ENCODE results near the gene PUM2.

The PUM2 gene

DNA sequence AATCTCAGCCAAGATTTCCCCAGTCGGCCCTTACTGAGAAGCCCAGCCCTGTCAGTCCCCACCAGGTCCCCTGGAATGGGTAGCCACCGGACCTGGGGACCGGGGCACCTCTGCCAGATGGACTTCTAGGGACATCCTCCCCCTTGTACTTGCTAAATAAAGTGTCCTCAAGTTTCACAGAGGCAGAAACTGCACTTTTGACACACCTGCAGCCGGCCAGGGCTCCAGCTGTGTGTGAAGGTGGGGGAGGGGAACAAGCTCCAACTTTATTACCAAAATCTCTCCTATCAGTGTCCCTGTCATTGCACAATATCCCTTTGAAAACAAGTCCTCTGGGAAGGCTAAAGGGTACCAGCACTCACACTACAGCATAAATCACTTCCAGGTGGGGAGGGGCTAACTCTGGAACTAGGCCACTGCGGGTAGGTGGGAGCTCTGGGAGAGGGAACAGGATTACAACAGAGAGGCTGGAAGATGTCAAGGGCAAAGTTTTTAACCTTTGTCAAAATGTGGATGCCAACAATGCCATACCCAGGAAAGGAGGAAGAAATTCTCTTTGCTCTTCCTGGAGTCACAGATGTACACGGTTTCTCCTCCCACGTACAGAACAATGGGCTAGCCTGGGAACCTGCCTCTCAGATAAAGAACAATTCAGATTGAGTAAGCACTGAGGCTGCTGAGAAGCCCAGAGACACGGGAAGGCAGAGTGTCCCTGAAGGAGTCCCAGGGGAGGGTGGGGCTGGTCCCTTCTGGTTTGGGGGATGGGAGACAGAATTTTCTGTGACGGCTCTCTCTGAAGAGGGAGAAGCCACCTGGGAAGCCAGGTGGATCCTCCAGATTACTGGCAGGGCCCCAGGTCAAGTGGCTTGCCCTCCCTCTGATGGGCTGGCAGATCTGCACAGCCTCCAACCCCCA lies 136.7 kb downstream of the PUM2 start:
- Histone ChIP-seq H2AFZ (ENCODE audit: low read depth, low read length) (no peak overlapping the region), H3K27ac (ENCODE audit: low read length, poor library complexity, severe bottlenecking) (no peak overlapping the region), H2BK12ac (ENCODE audit: low read length in 2 of 2) (peak overlapping the region in 1 of 2 experiments; percentile 97), H3K9ac (ENCODE audit: low read length) (no peak overlapping the region), H2AK5ac (ENCODE audit: low read length, severe bottlenecking) (peak overlapping the region; percentile 11), H2BK15ac (ENCODE audit: low read depth, poor library complexity, severe bottlenecking) (no peak overlapping the region), H2BK120ac (ENCODE audit: low read depth, low read length) (no peak overlapping the region), H3K14ac (ENCODE audit: low read length in 2 of 2) (no peak overlapping the region), H3K18ac (ENCODE audit: low read depth in 1 of 2, low read length in 2 of 2) (peak overlapping the region; percentile 86 to 95), H3K9me3 (ENCODE audit: control insufficient read depth, low read length) (no peaks in the 10 kb centered on the region), H3K36me3 (ENCODE audit: control insufficient read depth in 1 of 2, insufficient read depth in 2 of 2, low read depth in 1 of 2, low read length in 2 of 2) (peaks cover 0 to 34% of the 10 kb centered on the region in 2 experiments), H4K8ac (ENCODE audit: low read length) (peak overlapping the region; percentile 92), H3K23ac (ENCODE audit: low read length in 2 of 2) (no peak overlapping the region), H3K4me2 (ENCODE audit: low read length, poor library complexity, severe bottlenecking) (no peak overlapping the region), H2BK5ac (ENCODE audit: low read depth, low read length, poor library complexity, severe bottlenecking) (no peak overlapping the region), H3K4me1 (ENCODE audit: control insufficient read depth, insufficient read depth, low read depth, low read length) (peaks cover 60% of the 10 kb centered on the region), H3K4me3 (ENCODE audit: insufficient read depth in 1 of 2, low read depth in 1 of 2, low read length in 2 of 2) (no peak overlapping the region), H3K27me3 (ENCODE audit: control insufficient read depth in 1 of 2, insufficient read depth in 1 of 2, low read length in 2 of 2) (no peaks in the 10 kb centered on the region), H4K91ac (ENCODE audit: low read length) (peak overlapping the region; percentile 84), H3K4ac (ENCODE audit: low read depth in 1 of 2, low read length in 2 of 2) (peak overlapping the region; percentile 11 to 54), H3K79me1 (replicated peaks; ENCODE audit: low read length, poor library complexity, severe bottlenecking) (peaks cover 38% of the 10 kb centered on the region)
- 63% methylated on average over 7 of the region's 9 CpGs for WGBS
- no peak for DNase-seq

DNA sequence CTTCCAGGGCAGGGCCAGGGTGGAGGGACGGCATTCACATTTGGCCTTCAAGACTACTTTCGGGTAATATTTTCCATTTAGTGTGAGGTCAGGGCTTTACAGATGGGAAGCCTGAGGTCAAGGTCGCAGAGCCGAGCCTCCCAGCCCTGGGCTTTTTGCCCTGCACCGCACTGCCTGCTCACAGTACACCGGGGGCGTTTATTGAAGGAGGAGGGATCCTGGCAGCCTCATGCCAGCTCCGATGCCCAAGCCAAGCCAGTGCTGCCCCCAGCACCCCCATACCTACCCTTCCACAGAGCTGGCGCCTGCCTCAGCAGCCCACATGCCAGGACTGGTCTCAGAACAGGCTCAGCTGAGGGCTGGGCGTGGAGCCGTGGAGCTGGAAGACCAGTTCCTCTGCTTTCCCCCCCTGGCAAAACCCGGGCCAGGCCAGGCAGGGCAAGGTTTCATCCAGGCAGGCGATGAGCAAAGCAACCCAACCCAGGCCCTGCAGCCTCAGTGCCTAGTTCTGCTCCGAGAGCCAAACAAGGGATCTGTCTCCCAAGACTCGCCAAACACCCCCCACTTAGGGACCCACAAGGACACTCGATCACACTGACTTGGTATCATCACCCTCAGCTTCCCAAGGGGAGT lies 137.7 kb downstream of the PUM2 start:
- peak overlapping the region; percentile 76 for H2AK5ac ChIP-seq (ENCODE audit: low read length, severe bottlenecking)
- peaks cover 56% of the 10 kb centered on the region for H3K4me1 ChIP-seq (ENCODE audit: control insufficient read depth, insufficient read depth, low read depth, low read length)
- peak overlapping the region; percentile 2 for H2BK120ac ChIP-seq (ENCODE audit: low read depth, low read length)
- H2BK5ac ChIP-seq (ENCODE audit: low read depth, low read length, poor library complexity, severe bottlenecking): no peak overlapping the region
- H3K23ac ChIP-seq (ENCODE audit: low read length in 2 of 2): peak overlapping the region in 1 of 2 experiments; percentile 10
- H2BK15ac ChIP-seq (ENCODE audit: low read depth, poor library complexity, severe bottlenecking): peak overlapping the region; percentile 66
- H4K91ac ChIP-seq (ENCODE audit: low read length): peak overlapping the region; percentile 84
- WGBS: 86% methylated on average over 16 of the region's 16 CpGs
- peaks cover 0 to 25% of the 10 kb centered on the region in 2 experiments for H3K36me3 ChIP-seq (ENCODE audit: control insufficient read depth in 1 of 2, insufficient read depth in 2 of 2, low read depth in 1 of 2, low read length in 2 of 2)
- H3K27ac ChIP-seq (ENCODE audit: low read length, poor library complexity, severe bottlenecking): peak overlapping the region; percentile 17
- peak overlapping the region; percentile 54 to 95 for H3K4ac ChIP-seq (ENCODE audit: low read depth in 1 of 2, low read length in 2 of 2)
- H3K79me1 ChIP-seq (replicated peaks; ENCODE audit: low read length, poor library complexity, severe bottlenecking): peaks cover 38% of the 10 kb centered on the region
- H3K27me3 ChIP-seq (ENCODE audit: control insufficient read depth in 1 of 2, insufficient read depth in 1 of 2, low read length in 2 of 2): no peaks in the 10 kb centered on the region
- peak overlapping the region; percentile 30 for H3K9ac ChIP-seq (ENCODE audit: low read length)
- no peaks in the 10 kb centered on the region for H3K9me3 ChIP-seq (ENCODE audit: control insufficient read depth, low read length)
- no peak overlapping the region for H3K4me2 ChIP-seq (ENCODE audit: low read length, poor library complexity, severe bottlenecking)
- peak overlapping the region; percentile 14 to 97 for H2BK12ac ChIP-seq (ENCODE audit: low read length in 2 of 2)
- H3K14ac ChIP-seq (ENCODE audit: low read length in 2 of 2): peak overlapping the region in 1 of 2 experiments; percentile 78
- H3K18ac ChIP-seq (ENCODE audit: low read depth in 1 of 2, low read length in 2 of 2): peak overlapping the region; percentile 86 to 95
- peak overlapping the region; percentile 57 for H2AFZ ChIP-seq (ENCODE audit: low read depth, low read length)
- no peak overlapping the region for H3K4me3 ChIP-seq (ENCODE audit: insufficient read depth in 1 of 2, low read depth in 1 of 2, low read length in 2 of 2)
- H4K8ac ChIP-seq (ENCODE audit: low read length): peak overlapping the region; percentile 92
- no peak for DNase-seq

DNA sequence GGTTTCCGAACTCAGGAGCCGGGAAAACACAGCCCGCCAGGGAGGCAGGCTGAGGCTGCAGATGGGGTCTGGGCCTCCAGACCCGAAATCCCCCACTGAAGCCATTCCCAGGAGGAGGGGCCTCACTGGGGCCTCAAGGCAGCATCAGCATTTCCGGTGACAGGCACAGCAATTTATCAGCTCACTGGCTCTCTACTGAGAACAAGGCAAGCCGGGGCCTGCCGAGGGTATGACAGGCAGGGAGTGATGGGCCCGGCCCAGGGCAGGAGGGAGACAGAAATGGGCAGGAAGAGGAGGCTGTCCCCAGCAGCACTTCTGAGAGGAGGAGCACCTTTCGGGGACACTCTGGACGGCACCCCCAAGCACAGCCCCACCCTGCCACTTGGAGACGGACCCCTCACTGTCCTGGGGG lies 138.2 kb downstream of the PUM2 start:
- no peak overlapping the region for H2BK5ac ChIP-seq (ENCODE audit: low read depth, low read length, poor library complexity, severe bottlenecking)
- H2BK15ac ChIP-seq (ENCODE audit: low read depth, poor library complexity, severe bottlenecking): peak overlapping the region; percentile 66
- peaks cover 0 to 24% of the 10 kb centered on the region in 2 experiments for H3K36me3 ChIP-seq (ENCODE audit: control insufficient read depth in 1 of 2, insufficient read depth in 2 of 2, low read depth in 1 of 2, low read length in 2 of 2)
- peak overlapping the region; percentile 30 for H3K9ac ChIP-seq (ENCODE audit: low read length)
- H3K4me3 ChIP-seq (ENCODE audit: insufficient read depth in 1 of 2, low read depth in 1 of 2, low read length in 2 of 2): no peak overlapping the region
- H3K79me1 ChIP-seq (replicated peaks; ENCODE audit: low read length, poor library complexity, severe bottlenecking): peaks cover 38% of the 10 kb centered on the region
- WGBS: 28% methylated on average over 11 of the region's 11 CpGs
- peak overlapping the region; percentile 17 for H3K27ac ChIP-seq (ENCODE audit: low read length, poor library complexity, severe bottlenecking)
- H2BK120ac ChIP-seq (ENCODE audit: low read depth, low read length): peak overlapping the region; percentile 2
- peak overlapping the region; percentile 54 to 95 for H3K4ac ChIP-seq (ENCODE audit: low read depth in 1 of 2, low read length in 2 of 2)
- no peak overlapping the region for H3K4me2 ChIP-seq (ENCODE audit: low read length, poor library complexity, severe bottlenecking)
- peak overlapping the region; percentile 76 for H2AK5ac ChIP-seq (ENCODE audit: low read length, severe bottlenecking)
- peak overlapping the region; percentile 84 for H4K91ac ChIP-seq (ENCODE audit: low read length)
- H3K27me3 ChIP-seq (ENCODE audit: control insufficient read depth in 1 of 2, insufficient read depth in 1 of 2, low read length in 2 of 2): no peaks in the 10 kb centered on the region
- H3K14ac ChIP-seq (ENCODE audit: low read length in 2 of 2): peak overlapping the region in 1 of 2 experiments; percentile 85
- peak; percentile 73 for DNase-seq
- peak overlapping the region; percentile 57 for H2AFZ ChIP-seq (ENCODE audit: low read depth, low read length)
- H3K18ac ChIP-seq (ENCODE audit: low read depth in 1 of 2, low read length in 2 of 2): peak overlapping the region; percentile 86 to 95
- H3K23ac ChIP-seq (ENCODE audit: low read length in 2 of 2): no peak overlapping the region
- no peaks in the 10 kb centered on the region for H3K9me3 ChIP-seq (ENCODE audit: control insufficient read depth, low read length)
- H2BK12ac ChIP-seq (ENCODE audit: low read length in 2 of 2): peak overlapping the region; percentile 14 to 97
- peaks cover 56% of the 10 kb centered on the region for H3K4me1 ChIP-seq (ENCODE audit: control insufficient read depth, insufficient read depth, low read depth, low read length)
- H4K8ac ChIP-seq (ENCODE audit: low read length): peak overlapping the region; percentile 92
